GM18499 (cell line): Measurements from ENCODE around the gene MYBBP1A.
"Not testable (repeated sequence)": the region's sequence is repeated elsewhere in the genome, so short reads cannot be mapped to it uniquely, and the experiment has no call there.

ENCODE experiments used
- ATAC-seq: cut with Tn5 transposase; IDR thresholded peaks from one replicate; pipeline ENCODE4 v1.9.1; 2021; ENCODE audit warnings: moderate number of reproducible peaks; ENCODE audit not compliant: insufficient read depth, unreplicated experiment

Gene MYBBP1A

GRCh38 chr17:4588898-4589625 is 33.9 kb upstream of the MYBBP1A start:
- ATAC-seq = no peak

DNA sequence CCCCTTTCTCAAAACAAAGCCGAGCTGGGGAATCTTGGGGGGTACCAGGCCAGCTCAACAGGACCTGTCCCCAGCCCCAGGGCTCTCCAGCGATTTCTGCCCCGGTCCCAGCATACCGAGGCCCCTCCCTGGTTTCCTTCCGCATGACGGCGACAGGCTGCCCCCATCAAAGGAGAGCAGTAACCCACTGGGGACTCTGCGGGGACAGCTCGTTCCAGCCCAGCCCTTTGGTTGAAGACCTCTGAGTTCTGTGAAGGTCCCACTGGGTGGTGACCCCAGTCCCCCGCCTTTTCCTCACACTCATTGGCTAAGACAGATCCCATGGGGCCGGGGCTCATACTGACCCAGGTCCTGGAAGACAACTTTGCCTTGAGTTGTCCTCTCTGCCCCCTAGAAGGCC is 33.2 kb upstream of the MYBBP1A start:
- no peak for ATAC-seq

DNA sequence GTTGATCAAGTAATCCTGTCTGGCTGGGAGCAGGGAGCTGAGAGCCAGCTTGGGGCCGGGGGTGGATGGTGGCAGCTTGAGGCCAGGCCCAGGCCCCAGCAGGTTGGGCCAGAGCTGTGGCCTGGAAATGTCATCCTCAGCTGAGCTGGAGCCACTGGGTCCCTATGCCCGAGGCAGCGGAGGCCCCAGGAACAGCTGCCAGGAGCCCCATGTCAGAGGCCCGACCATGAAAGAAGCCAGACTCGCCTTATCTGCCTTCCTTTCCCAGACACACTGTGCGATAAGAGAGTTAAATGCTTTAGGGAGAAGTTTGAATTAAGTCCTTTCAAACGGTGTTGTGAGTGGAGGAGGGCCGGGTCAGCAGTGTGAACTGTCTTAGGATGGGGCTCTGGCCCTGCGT is 32.6 kb upstream of the MYBBP1A start:
- no peak for ATAC-seq

DNA sequence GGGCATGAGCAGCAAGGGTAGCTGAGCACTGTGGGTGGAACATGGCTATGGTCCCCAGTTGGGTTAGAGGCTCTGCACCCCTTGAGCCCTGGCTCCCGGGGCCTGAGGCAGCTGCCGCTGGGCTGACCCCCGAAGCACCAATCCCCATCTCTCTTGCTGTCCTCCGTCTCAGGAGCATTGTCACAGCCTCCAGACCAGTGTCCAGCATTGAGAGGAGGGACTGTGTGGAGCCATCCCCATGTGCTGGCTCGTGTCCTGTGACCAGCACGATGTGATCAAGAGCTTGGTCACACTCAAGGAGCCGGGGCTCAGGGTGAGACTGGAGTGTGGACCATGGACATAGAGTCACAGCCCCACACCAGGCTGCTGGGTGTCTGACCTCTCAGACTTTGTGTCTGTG is 32.0 kb upstream of the MYBBP1A start:
- ATAC-seq = no peak

- ATAC-seq = no peak
These were observed 30.9 kb upstream of the MYBBP1A start for GRCh38 chr17:4586043-4586442.

- ATAC-seq = no peak
These were observed 30.4 kb upstream of the MYBBP1A start for GRCh38 chr17:4585638-4585994.

- no peak for ATAC-seq
These were observed 29.9 kb upstream of the MYBBP1A start for GRCh38 chr17:4584917-4585637.

GRCh38 chr17:4584101-4584916 is 29.1 kb upstream of the MYBBP1A start, which contains the start of gene SMTNL2:
SMTNL2 (plus strand) TSS chr17:4584529; CDS start chr17:4584606, 77 bp downstream.
- ATAC-seq = no peak

GRCh38 chr17:4583782-4584100 is 28.6 kb upstream of the MYBBP1A start:
- ATAC-seq = no peak

- ATAC-seq = no peak
These were observed 28.0 kb upstream of the MYBBP1A start for GRCh38 chr17:4583206-4583605.

DNA sequence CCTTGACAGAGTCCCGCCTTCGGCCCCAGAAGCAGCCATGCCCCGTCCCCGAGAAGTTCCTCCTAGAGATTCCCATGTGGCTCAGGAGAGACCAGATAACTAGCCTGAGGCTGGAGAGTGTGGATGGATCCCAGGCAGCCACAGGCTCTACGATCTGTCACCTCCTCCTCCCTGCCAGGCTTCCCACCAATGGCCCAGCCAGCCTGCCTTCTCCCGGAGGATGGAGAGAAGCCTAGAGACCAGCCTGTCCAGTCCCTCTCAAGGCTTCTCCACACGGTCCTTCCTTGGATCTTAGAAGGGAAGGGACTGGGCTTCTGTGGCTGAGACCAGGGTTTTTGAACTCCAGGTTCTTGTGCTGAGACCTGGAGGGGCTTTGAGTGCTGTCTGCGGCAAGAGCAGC is 27.5 kb upstream of the MYBBP1A start:
- ATAC-seq = no peak

GRCh38 chr17:4582101-4582501 is 26.9 kb upstream of the MYBBP1A start:
- no peak for ATAC-seq

- no peak for ATAC-seq
These were observed 25.1 kb upstream of the MYBBP1A start for GRCh38 chr17:4580291-4580690.

GRCh38 chr17:4579678-4580077 is 24.5 kb upstream of the MYBBP1A start:
- ATAC-seq = no peak

DNA sequence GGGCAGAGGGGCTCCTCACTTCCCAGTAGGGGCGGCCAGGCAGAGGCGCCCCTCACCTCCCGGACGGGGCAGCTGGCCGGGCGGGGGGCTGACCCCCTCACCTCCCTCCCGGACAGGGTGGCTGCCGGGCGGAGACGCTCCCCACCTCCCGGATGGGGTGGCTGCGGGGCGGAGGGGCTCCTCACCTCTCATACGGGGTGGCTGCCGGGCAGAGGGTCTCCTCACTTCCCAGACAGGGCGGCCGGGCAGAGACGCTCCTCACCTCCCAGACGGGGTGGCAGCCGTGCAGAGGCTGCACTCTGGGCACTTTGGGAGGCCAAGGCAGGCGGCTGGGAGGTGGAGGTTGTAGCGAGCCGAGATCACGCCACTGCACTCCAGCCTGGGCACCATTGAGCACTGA is 23.2 kb upstream of the MYBBP1A start:
- not testable (repeated sequence) for ATAC-seq

GRCh38 chr17:4577386-4577993 is 22.3 kb upstream of the MYBBP1A start:
- ATAC-seq = no peak

- no peak for ATAC-seq
These were observed 21.6 kb upstream of the MYBBP1A start for GRCh38 chr17:4576729-4577322.

GRCh38 chr17:4576161-4576558 is 21.0 kb upstream of the MYBBP1A start:
- ATAC-seq = no peak

DNA sequence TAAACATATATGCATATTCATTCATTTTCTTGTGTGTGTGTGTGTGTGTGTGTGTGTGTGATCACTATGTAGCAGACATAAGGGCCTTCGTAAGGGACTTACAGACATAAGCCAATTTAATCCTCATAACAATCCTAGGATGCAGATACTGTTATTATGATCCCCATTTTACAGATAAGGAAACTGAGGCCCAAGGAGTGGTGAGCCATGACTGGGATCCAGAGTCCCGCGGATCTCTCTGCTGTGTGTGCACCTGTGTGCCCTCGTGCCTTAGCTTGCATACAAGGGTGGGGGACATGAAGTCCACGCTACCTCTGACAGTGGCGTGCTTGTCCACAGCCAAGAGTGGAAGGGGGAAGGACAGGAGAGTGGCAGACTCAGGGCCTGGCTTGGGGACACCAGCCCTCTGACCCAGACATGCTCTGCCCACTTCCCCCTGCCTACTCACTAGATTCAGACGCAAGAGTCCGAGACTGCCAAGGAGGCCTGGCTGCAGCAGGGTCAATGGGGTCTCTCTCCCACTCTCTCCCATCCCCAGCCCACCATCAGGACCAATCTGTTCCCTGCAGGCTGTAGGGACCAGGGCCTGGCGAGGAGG is 19.4 kb upstream of the MYBBP1A start:
- no peak for ATAC-seq

DNA sequence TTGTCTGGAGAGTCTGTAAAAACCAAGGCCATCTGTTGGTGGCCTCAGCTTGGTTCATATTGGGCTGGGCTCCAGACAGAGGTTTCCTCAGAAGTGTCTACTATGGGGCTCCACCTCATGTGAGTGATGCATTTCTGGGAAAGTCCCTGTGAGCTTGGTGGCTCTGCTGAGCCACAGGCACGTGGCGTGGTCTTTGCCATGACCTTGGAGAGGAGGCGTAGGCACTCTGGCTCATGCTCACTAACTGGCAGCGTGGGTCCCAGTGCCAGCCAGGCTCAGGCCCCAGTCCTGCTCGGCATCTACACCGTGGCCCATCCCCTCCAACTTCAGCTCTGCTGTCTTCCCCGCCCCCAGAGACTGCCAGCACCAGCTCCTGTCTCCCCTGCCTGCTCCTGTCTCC is 18.5 kb upstream of the MYBBP1A start:
- ATAC-seq = no peak
